ENCODE data around the gene TMEM141.

DNA sequence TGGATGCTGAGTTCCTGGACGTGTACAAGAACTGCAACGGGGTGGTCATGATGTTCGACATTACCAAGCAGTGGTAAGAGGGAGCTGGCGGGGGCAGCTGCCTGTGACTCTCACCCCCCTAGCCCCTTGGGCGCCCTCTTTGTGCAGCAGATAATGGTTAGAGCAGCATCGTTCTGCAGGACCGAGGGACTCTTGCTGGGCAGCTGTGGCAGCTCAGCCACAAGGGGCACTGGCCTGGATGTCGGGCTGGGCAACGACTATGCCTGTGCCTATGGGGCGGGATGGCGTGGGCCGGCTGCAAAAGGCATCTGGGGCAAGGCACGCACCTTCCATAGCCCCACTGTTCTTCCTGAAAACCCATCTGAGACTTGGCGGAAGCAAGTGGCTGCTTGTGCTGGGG lies 38.3 kb downstream of the TMEM141 start:
- TF ChIP-seq, protein P1, sequence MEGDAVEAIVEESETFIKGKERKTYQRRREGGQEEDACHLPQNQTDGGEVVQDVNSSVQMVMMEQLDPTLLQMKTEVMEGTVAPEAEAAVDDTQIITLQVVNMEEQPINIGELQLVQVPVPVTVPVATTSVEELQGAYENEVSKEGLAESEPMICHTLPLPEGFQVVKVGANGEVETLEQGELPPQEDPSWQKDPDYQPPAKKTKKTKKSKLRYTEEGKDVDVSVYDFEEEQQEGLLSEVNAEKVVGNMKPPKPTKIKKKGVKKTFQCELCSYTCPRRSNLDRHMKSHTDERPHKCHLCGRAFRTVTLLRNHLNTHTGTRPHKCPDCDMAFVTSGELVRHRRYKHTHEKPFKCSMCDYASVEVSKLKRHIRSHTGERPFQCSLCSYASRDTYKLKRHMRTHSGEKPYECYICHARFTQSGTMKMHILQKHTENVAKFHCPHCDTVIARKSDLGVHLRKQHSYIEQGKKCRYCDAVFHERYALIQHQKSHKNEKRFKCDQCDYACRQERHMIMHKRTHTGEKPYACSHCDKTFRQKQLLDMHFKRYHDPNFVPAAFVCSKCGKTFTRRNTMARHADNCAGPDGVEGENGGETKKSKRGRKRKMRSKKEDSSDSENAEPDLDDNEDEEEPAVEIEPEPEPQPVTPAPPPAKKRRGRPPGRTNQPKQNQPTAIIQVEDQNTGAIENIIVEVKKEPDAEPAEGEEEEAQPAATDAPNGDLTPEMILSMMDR (IDR thresholded peaks at IDR 0.05) = no peak
- TF ChIP-seq EZH2 (IDR thresholded peaks at IDR 0.05) (no peak), EZH2phosphoT487 (IDR thresholded peaks at IDR 0.05) (no peak)
